K562 (cell line): Measurements from ENCODE around the gene IDH2. TPM values are rescaled to one million over a fixed set of nuclear protein-coding genes. Genes with fewer than 3 reads are reported as not detected.

ENCODE experiments used
- ASH1L ChIP-seq: fragments of 450-650 bp; IDR thresholded peaks from 2 replicates; pipeline ENCODE4 v1.6.1; 2018; ENCODE audit warnings: borderline replicate concordance, mild to moderate bottlenecking, low read depth; ENCODE audit not compliant: partially characterized antibody
- ATF1 ChIP-seq, 2 experiments: fragments of 450-650 bp in 1 of 2; IDR thresholded peaks; 2 replicates each; pipeline ENCODE4 v1.6.1; 2016; ENCODE audit warnings: missing compliant biosample characterization in 1 of 2, missing genetic modification characterization in 1 of 2
- BRCA1 ChIP-seq, 2 experiments: fragments of 450-650 bp in 1 of 2; sonication (generic) in 1 of 2; formaldehyde crosslinking in 1 of 2; IDR thresholded peaks; 2 replicates each; pipeline versions ENCODE4 v1.5.0 to v1.6.1; 2017 to 2020; ENCODE audit warnings: mild to moderate bottlenecking in 1 of 2, missing genetic modification reagents in 1 of 2
- CC2D1A ChIP-seq: fragments of 450-650 bp; IDR thresholded peaks from 2 replicates; pipeline ENCODE4 v1.6.1; 2017; ENCODE audit warnings: mild to moderate bottlenecking
- CHD1 ChIP-seq: fragments of 200-600 bp; sonication (generic); IDR thresholded peaks from one replicate; pipeline ENCODE4 v1.6.1; 2012; ENCODE audit warnings: mild to moderate bottlenecking, moderate library complexity, low read length, inconsistent platforms
- CHD4 ChIP-seq: fragments of 200-600 bp; sonication (generic); IDR thresholded peaks from 3 replicates; pipeline ENCODE4 v1.6.1; 2012; ENCODE audit warnings: low read depth, mild to moderate bottlenecking, mixed read lengths, low read length, inconsistent platforms; ENCODE audit not compliant: insufficient read depth, insufficient replicate concordance, poor library complexity, severe bottlenecking
- HCFC1 ChIP-seq: IDR thresholded peaks from 2 replicates; pipeline ENCODE4 v1.6.1; 2012; ENCODE audit warnings: low read depth, low read length, improper control_type of control experiment
- IFI16 ChIP-seq: fragments of 250-450 bp; sonication (Bioruptor Pico); IDR thresholded peaks from 2 replicates; pipeline ENCODE4 v2.1.2; 2022; ENCODE audit warnings: mild to moderate bottlenecking, inconsistent platforms
- MTA3 ChIP-seq: fragments of 450-650 bp; formaldehyde crosslinking; IDR thresholded peaks from 2 replicates; pipeline ENCODE4 v1.6.1; 2017; ENCODE audit warnings: mild to moderate bottlenecking, borderline replicate concordance
- NEUROD1 ChIP-seq: fragments of 150-350 bp; IDR thresholded peaks from 2 replicates; pipeline ENCODE4 v1.6.1; 2014; ENCODE audit warnings: borderline replicate concordance, low read length, low read depth; ENCODE audit not compliant: partially characterized antibody
- NFIC ChIP-seq: fragments of 450-650 bp; IDR thresholded peaks from 2 replicates; pipeline ENCODE4 v1.6.1; 2017; ENCODE audit warnings: mild to moderate bottlenecking, inconsistent platforms
- RB1 ChIP-seq: fragments of 450-650 bp; IDR thresholded peaks from 2 replicates; pipeline ENCODE4 v1.6.1; 2017; ENCODE audit warnings: low read depth, mild to moderate bottlenecking
- SMARCC2 ChIP-seq: fragments of 450-650 bp; IDR thresholded peaks from 2 replicates; pipeline ENCODE4 v1.6.1; 2017; ENCODE audit warnings: antibody characterized with exemption, moderate library complexity, mild to moderate bottlenecking, low read depth
- SMARCE1 ChIP-seq: fragments of 450-650 bp; IDR thresholded peaks from 2 replicates; pipeline ENCODE4 v1.7.1; 2016; ENCODE audit warnings: mild to moderate bottlenecking
- TCF3 ChIP-seq: sonication (generic); formaldehyde crosslinking; IDR thresholded peaks from 2 replicates; pipeline ENCODE4 v1.4.0; 2020; ENCODE audit warnings: mild to moderate bottlenecking, missing genetic modification reagents
- TOE1 ChIP-seq, 2 experiments: fragments of 450-650 bp in 1 of 2; sonication (generic) in 1 of 2; formaldehyde crosslinking in 1 of 2; IDR thresholded peaks; 2 replicates each; pipeline versions ENCODE4 v1.7.1 to v1.8.0; 2016 to 2022; ENCODE audit warnings: borderline replicate concordance in 2 of 2, mild to moderate bottlenecking in 2 of 2, antibody characterized with exemption in 1 of 2, inconsistent platforms in 1 of 2, low read depth in 1 of 2, missing genetic modification reagents in 1 of 2, moderate library complexity in 1 of 2
- TRIM24 ChIP-seq, 2 experiments: fragments of 450-650 bp; IDR thresholded peaks; 2 replicates each; pipeline ENCODE4 v1.6.1; 2016
- ZNF3 ChIP-seq: fragments of 250-450 bp; sonication (Bioruptor Pico); IDR thresholded peaks from 2 replicates; pipeline ENCODE4 v1.5.0; 2021; ENCODE audit warnings: mild to moderate bottlenecking, moderate library complexity
- ZNF639 ChIP-seq, 2 experiments: fragments of 200-800 bp in 1 of 2; sonication (Bioruptor generic) in 1 of 2; sonication (generic) in 1 of 2; formaldehyde crosslinking in 1 of 2; IDR thresholded peaks in 1 of 2; conservative IDR thresholded peaks in 1 of 2; 2 replicates each; pipeline versions ENCODE4 v1.5.0 to v1.6.1; 2016 to 2020; ENCODE audit warnings: missing compliant biosample characterization in 1 of 2, missing genetic modification characterization in 1 of 2, missing genetic modification reagents in 1 of 2
- polyA plus RNA-seq, 8 experiments: library from polyadenylated mRNA; depleted of rRNA in 4 of 8; stranded (reverse) in 5 of 8; unstranded in 3 of 8; fragments of >200 nt; fragmentation: Nextera tagmentation in 2 of 8; fragmentation: Illumina TruSeq in 1 of 8; extraction: Ambion mirVana in 2 of 8; extraction: Trizol in 1 of 8; gene quantifications; 2 replicates each; pipeline versions ENCODE4 v1.2.1 to v1.2.3, GENCODE V29; 2011 to 2014; ENCODE audit warnings: inconsistent platforms in 1 of 8, missing spikeins in 1 of 8
- total RNA-seq, 7 experiments: library from RNA; depleted of rRNA in 6 of 7; stranded (reverse); fragments of >200 nt in 6 of 7; fragmentation: Illumina TruSeq in 2 of 7; extraction: Trizol in 2 of 7; gene quantifications; 2 replicates each; pipeline versions ENCODE4 v1.2.1 to v1.2.3, GENCODE V29; 2011 to 2021; ENCODE audit warnings: low replicate concordance in 1 of 7
- TF ChIP-seq, protein P1 (sequence below), 2 experiments: fragments of 450-650 bp; IDR thresholded peaks; 2 replicates each; pipeline ENCODE4 v1.6.1; 2018; ENCODE audit warnings: mild to moderate bottlenecking in 2 of 2, low read depth in 1 of 2; ENCODE audit not compliant: partially characterized antibody in 2 of 2

Gene IDH2
- total and polyA plus RNA-seq, 9 of the 15 experiments (the other 6 are each of a cell fraction or from before 2014, with no cell fraction given): 0.70 to 99.9 (median 59.2) TPM

DNA sequence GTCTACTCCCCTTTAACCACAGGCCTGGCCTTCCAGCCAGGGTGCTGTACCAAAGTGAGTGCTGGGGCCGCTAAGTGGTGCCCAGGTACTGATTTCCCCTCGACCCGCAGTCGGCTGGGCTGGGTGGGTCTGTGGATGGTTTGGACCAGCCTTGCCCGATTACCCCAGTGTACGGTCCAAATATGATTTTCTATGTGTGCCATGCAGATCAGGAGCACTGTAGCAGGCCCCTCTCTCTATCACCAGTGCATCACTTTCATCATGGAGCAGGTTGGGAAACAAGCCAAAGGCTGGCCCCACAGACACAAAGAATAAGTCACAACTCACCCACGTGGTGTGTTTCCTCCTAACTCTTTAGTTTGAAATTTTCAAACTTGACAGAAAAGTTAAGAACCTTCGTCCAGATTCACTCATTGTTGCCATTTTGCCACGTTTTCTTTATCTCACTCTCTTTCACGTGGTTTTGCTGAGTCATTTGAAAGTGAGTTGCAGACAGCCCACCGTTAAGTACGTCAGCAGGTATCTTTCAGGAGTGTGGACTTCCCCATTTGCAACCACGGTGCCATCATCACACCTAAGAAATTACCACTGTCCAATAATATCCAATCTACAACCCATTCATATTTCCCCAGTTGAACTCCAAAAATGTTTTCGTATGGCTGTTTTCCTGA, 64.2 kb downstream of the IDH2 start (continued):
- TF ChIP-seq BRCA1 (IDR thresholded peaks at IDR 0.05): no peak
- no peak for TF ChIP-seq BRCA1 (CRISPR knock-in tag; IDR thresholded peaks at IDR 0.05)
- TF ChIP-seq MTA3: 0 out of 2 replicates have a peak, but pooled peaks have one; percentile 58
- peak; percentile 72 for TF ChIP-seq SMARCC2
- no peak for TF ChIP-seq CC2D1A
- peak; percentile 55; the same call in 1 of the 2 replicates for TF ChIP-seq TOE1 (IDR thresholded peaks at IDR 0.05; ENCODE audit: borderline replicate concordance)
- no peak for TF ChIP-seq TOE1 (CRISPR knock-in tag; IDR thresholded peaks at IDR 0.05; ENCODE audit: borderline replicate concordance, low read depth)
- TF ChIP-seq TCF3 (CRISPR knock-in tag): no peak
- TF ChIP-seq TRIM24 (IDR thresholded peaks at IDR 0.05): peak; percentile 27 to 44; a peak in 1 of 4 replicates
- TF ChIP-seq ZNF3: no peak
- TF ChIP-seq NEUROD1: peak; percentile 52
- TF ChIP-seq ATF1 (CRISPR knock-in tag; IDR thresholded peaks at IDR 0.05): no peak
- peak; percentile 77 for TF ChIP-seq ATF1 (tag; IDR thresholded peaks at IDR 0.05)
- TF ChIP-seq, protein P1, sequence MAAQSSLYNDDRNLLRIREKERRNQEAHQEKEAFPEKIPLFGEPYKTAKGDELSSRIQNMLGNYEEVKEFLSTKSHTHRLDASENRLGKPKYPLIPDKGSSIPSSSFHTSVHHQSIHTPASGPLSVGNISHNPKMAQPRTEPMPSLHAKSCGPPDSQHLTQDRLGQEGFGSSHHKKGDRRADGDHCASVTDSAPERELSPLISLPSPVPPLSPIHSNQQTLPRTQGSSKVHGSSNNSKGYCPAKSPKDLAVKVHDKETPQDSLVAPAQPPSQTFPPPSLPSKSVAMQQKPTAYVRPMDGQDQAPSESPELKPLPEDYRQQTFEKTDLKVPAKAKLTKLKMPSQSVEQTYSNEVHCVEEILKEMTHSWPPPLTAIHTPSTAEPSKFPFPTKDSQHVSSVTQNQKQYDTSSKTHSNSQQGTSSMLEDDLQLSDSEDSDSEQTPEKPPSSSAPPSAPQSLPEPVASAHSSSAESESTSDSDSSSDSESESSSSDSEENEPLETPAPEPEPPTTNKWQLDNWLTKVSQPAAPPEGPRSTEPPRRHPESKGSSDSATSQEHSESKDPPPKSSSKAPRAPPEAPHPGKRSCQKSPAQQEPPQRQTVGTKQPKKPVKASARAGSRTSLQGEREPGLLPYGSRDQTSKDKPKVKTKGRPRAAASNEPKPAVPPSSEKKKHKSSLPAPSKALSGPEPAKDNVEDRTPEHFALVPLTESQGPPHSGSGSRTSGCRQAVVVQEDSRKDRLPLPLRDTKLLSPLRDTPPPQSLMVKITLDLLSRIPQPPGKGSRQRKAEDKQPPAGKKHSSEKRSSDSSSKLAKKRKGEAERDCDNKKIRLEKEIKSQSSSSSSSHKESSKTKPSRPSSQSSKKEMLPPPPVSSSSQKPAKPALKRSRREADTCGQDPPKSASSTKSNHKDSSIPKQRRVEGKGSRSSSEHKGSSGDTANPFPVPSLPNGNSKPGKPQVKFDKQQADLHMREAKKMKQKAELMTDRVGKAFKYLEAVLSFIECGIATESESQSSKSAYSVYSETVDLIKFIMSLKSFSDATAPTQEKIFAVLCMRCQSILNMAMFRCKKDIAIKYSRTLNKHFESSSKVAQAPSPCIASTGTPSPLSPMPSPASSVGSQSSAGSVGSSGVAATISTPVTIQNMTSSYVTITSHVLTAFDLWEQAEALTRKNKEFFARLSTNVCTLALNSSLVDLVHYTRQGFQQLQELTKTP (IDR thresholded peaks at IDR 0.05; ENCODE audit: low read depth in 1 of 2, partially characterized antibody in 2 of 2): peak; percentile 27 to 36
- 0 out of 2 replicates have a peak, but pooled peaks have one; percentile 12 for TF ChIP-seq NFIC
- TF ChIP-seq ASH1L: no peak
- TF ChIP-seq CHD4: no peak
- no peak for TF ChIP-seq IFI16 (CRISPR knock-in tag)
- no peak for TF ChIP-seq CHD1
- TF ChIP-seq ZNF639 (CRISPR knock-in tag; conservative IDR thresholded peaks at IDR 0.05 in 1 of 2, IDR thresholded peaks at IDR 0.05 in 1 of 2): peak in 1 of 2 experiments; percentile 53; a peak in 1 of 4 replicates
- TF ChIP-seq RB1: no peak
- peak; percentile 90 for TF ChIP-seq SMARCE1
- no peak for TF ChIP-seq HCFC1
